Duodenal mucosa (tissue), 2 donors: ENCODE results near the gene SDHAF3.

Experiments
- H3K27ac ChIP-seq: one replicate; pipeline ENCODE4 v1.7.0; 2013; ENCODE audit warnings: low read depth, low read length
- H3K27me3 ChIP-seq, 2 donors: one replicate each; pipeline ENCODE4 v1.7.0; 2013; ENCODE audit warnings: low read length in 2 of 2, control low read depth in 1 of 2; ENCODE audit not compliant: insufficient read depth in 2 of 2, control insufficient read depth in 1 of 2
- H3K36me3 ChIP-seq, 2 donors: one replicate each; pipeline ENCODE4 v1.7.0; 2013; ENCODE audit warnings: low read length in 2 of 2, control low read depth in 1 of 2; ENCODE audit not compliant: insufficient read depth in 2 of 2, control insufficient read depth in 1 of 2
- H3K4me1 ChIP-seq, 2 donors: one replicate each; pipeline ENCODE4 v1.7.0; 2013; ENCODE audit warnings: low read length in 2 of 2, control low read depth in 1 of 2; ENCODE audit not compliant: insufficient read depth in 2 of 2, control insufficient read depth in 1 of 2
- H3K4me3 ChIP-seq, 2 donors: one replicate each; pipeline ENCODE4 v1.7.0; 2013; ENCODE audit warnings: low read length in 2 of 2, low read depth in 1 of 2
- H3K9ac ChIP-seq, 2 donors: one replicate each; pipeline ENCODE4 v1.7.0; 2013; ENCODE audit warnings: low read length in 2 of 2, low read depth in 1 of 2
- H3K9me3 ChIP-seq, 2 donors: one replicate each; pipeline ENCODE4 v1.7.0; 2013; ENCODE audit warnings: low read length in 2 of 2, control low read depth in 1 of 2; ENCODE audit not compliant: control insufficient read depth in 1 of 2

The SDHAF3 gene

DNA sequence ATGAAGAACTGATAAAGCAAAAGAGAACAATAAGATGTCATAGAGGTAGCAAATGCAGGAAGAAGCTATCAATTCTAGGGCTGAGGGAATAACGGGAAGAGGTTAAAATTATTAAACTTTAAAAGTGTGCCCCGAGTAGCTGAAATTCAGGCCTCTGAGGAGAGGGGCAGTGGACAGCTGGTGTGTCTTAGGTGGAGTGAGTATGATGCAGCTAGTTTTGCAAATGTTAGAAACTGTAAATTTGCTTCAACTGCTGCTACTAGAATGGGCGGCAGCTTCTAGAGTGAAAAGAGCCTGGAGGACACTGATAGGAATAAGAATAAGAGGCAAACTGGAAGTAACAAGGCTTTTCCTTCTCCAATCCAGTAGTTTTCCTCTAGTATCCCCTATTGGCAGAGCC, 87.3 kb downstream of the SDHAF3 start:
- no peaks in the 10 kb centered on the region for H3K27me3 ChIP-seq
- H3K9me3 ChIP-seq = no peaks in the 10 kb centered on the region
- H3K4me3 ChIP-seq = no peak overlapping the region
- no peaks in the 10 kb centered on the region for H3K4me1 ChIP-seq
- H3K36me3 ChIP-seq = no peaks in the 10 kb centered on the region
- H3K27ac ChIP-seq = no peak overlapping the region
- H3K9ac ChIP-seq = no peak overlapping the region

DNA sequence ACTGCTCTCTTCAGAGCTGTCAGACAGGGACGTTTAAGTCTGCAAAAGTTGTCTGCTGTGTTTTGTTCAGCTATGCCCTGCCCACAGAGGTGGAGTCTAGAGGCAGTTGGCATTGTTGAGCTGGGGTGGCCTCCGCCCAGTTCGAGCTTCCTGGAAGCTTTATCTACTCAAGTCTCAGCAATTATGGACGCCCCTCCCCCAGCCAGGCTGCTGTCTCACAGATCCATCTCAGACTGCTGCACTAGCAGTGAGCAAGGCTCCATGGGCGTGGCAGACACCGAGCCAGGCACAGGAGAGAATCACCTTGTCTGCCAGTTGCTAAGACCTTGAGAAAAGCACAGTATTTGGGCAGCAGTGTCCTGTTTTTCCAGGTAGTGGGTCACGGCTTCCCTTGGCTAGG, 98.1 kb downstream of the SDHAF3 start:
- Histone ChIP-seq H3K9me3 (no peaks in the 10 kb centered on the region), H3K4me1 (no peaks in the 10 kb centered on the region), H3K4me3 (no peak overlapping the region), H3K36me3 (no peaks in the 10 kb centered on the region), H3K9ac (no peak overlapping the region), H3K27me3 (no peaks in the 10 kb centered on the region), H3K27ac (no peak overlapping the region)

DNA sequence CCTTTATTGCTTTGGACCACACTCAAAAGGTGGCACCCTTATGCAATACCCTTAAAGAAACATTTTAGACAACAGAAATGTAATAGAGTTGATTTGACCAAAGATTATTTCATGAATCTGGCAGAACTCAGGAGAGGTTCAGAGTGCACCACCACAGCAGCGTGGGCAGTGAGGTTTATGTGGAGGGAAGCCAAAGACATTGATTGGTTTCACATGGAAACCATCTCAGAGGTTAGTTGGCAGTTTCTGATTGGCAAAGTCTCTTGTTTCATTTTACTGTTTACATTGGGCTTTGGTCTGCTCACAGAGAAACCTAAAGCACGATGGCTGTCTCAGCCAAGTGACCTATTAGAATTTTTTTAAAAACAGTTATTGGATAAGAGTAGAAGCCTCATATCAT, 101.3 kb downstream of the SDHAF3 start:
- Histone ChIP-seq H3K9me3 (no peaks in the 10 kb centered on the region), H3K36me3 (no peaks in the 10 kb centered on the region), H3K27ac (no peak overlapping the region), H3K9ac (no peak overlapping the region), H3K4me3 (no peak overlapping the region), H3K27me3 (no peaks in the 10 kb centered on the region), H3K4me1 (no peaks in the 10 kb centered on the region)

DNA sequence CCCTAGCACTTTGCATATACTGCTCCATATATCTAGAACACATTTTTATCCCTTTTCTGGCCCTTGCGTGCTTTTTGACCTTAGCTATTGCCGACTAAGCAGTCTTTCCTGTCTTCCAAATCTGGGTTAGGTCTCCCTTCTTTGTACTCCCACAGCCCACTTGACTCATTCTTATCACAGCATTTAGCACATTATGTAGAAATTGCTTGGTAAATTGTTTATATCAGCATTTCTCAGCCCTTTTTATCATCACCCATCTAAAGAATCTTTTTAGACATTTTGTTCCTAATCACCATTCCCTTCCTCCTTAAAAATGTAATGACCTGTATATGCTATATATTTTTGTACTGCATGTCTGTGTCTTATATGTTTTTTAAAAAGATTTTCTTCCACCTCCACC, 101.7 kb downstream of the SDHAF3 start:
- Histone ChIP-seq H3K9ac (no peak overlapping the region), H3K27me3 (no peaks in the 10 kb centered on the region), H3K27ac (no peak overlapping the region), H3K4me3 (no peak overlapping the region), H3K4me1 (no peaks in the 10 kb centered on the region), H3K9me3 (no peaks in the 10 kb centered on the region), H3K36me3 (no peaks in the 10 kb centered on the region)

DNA sequence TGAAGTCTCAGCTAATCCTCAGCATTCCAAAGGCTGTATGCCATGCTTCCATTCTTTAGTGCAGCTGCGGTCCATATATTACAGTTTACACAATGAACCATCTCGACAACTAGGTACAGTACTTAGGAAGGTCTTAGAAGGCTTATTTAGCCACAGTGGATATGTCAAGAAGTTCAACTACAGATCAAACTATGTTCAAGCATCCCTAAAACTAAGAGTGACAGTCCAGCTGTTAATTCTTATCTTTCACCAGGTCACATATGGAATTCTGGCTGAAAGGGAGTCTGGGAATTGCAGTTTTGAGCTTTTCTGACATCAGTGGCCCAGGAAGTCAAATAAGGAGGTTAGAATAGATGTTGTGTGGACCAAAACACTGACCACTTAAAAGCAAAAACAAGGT, 106.8 kb downstream of the SDHAF3 start:
- no peaks in the 10 kb centered on the region for H3K4me1 ChIP-seq
- H3K9me3 ChIP-seq = no peaks in the 10 kb centered on the region
- H3K27me3 ChIP-seq = no peaks in the 10 kb centered on the region
- H3K36me3 ChIP-seq = no peaks in the 10 kb centered on the region
- H3K9ac ChIP-seq = no peak overlapping the region
- H3K27ac ChIP-seq = no peak overlapping the region
- H3K4me3 ChIP-seq = no peak overlapping the region

DNA sequence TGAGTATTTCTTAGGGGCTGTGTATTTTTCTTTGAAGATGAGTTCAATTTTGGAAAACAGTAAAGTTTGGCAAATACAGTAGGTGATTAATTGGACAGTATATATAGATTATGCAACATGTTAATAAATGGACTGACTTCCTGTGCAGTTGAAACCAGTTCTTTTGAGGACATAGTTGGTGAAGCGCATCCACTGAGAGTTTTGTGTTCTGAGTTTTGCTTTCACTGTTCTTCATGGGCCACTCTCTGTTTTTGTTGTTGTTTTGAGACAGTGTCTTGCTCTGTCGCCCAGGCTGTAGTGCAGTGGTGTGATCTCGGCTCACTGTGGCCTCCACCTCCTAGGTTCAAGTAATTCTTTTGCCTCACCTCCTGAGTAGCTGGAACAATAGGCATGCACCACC, 109.0 kb downstream of the SDHAF3 start:
- H3K4me1 ChIP-seq = no peaks in the 10 kb centered on the region
- H3K27me3 ChIP-seq = peaks cover 0 to 3% of the 10 kb centered on the region in 2 donors
- no peak overlapping the region for H3K4me3 ChIP-seq
- H3K27ac ChIP-seq = no peak overlapping the region
- H3K9ac ChIP-seq = no peak overlapping the region
- H3K36me3 ChIP-seq = no peaks in the 10 kb centered on the region
- H3K9me3 ChIP-seq = no peaks in the 10 kb centered on the region
